ENCODE measurements around the gene CASP3.
"Not testable (repeated sequence)": the region's sequence is repeated elsewhere in the genome, so short reads cannot be mapped to it uniquely, and the experiment has no call there.

Gene CASP3

DNA sequence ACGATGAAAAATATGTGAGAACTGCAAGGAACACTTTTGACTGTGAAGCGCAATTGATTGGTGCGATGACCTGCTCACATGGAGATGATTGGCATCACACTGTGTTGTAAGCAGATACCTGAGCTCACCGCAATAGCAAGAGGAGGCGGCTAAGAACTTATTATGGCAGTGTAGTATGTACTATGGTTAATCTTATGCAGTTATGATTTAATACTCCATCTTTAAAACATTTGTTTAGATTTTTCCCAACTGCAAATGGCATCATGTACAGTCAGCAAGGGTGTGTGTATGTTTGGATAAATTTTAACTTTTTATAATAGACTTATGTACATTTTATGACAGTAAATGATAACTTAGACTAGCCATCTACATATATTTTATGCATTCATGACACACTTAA lies 25.8 kb upstream of the CASP3 start:
- Histone ChIP-seq H3K27me3 (ENCODE audit: insufficient read depth, low read length) (no peaks in the 10 kb centered on the region), H3K4me3 (ENCODE audit: low read length) (no peak overlapping the region), H3K36me3 (ENCODE audit: insufficient read depth, low read length) (peaks cover 28% of the 10 kb centered on the region), H3K9me3 (ENCODE audit: low read length) (peaks cover 6% of the 10 kb centered on the region), H3K4me1 (ENCODE audit: insufficient read depth, low read length) (no peaks in the 10 kb centered on the region), H2AFZ (ENCODE audit: low read depth, low read length) (no peak overlapping the region)

DNA sequence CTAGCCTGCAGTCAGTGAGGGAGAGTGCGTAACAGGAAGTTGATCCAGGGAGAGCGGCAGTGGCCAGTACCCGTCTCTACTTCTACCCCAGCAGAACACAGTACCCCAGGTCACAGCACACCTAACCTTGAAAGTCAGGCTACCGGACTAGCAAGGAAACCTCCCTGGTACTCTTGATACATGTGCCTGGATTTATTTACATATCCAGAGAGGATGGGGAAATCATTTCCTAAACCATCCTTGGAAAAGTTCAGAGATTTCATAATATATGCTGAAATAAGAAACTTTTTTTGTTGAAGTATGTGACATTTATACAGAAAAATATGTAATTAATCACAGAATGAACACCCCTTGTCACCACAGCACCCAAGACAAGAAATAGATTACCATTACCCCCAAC lies 24.8 kb upstream of the CASP3 start:
- Histone ChIP-seq H3K4me3 (ENCODE audit: low read length) (no peak overlapping the region), H3K36me3 (ENCODE audit: insufficient read depth, low read length) (peaks cover 30% of the 10 kb centered on the region), H3K4me1 (ENCODE audit: insufficient read depth, low read length) (no peaks in the 10 kb centered on the region), H3K9me3 (ENCODE audit: low read length) (no peaks in the 10 kb centered on the region), H2AFZ (ENCODE audit: low read depth, low read length) (no peak overlapping the region), H3K27me3 (ENCODE audit: insufficient read depth, low read length) (no peaks in the 10 kb centered on the region)

DNA sequence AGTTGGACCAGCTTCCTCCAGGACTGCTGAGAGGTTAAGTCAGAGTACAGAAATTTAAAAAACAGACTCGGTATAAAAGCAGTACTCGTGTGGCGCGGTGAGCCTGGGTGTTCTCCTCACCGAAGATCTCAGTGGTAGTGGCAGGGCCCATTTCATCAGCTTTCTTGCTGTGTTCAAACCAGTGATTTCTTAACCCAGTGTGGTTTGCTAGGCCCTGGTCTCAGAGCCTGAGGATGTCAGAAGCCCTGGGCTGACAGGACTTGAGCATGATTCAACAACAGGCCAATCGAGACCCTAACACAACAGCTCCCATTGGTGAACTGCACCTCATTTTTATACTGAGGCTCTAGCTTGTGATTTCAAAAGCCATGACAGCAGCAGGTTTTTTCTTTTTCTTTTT lies 23.5 kb upstream of the CASP3 start:
- Histone ChIP-seq H3K9me3 (ENCODE audit: low read length) (no peaks in the 10 kb centered on the region), H3K4me1 (ENCODE audit: insufficient read depth, low read length) (no peaks in the 10 kb centered on the region), H3K4me3 (ENCODE audit: low read length) (no peak overlapping the region), H2AFZ (ENCODE audit: low read depth, low read length) (no peak overlapping the region), H3K36me3 (ENCODE audit: insufficient read depth, low read length) (peaks cover 41% of the 10 kb centered on the region), H3K27me3 (ENCODE audit: insufficient read depth, low read length) (no peaks in the 10 kb centered on the region)

DNA sequence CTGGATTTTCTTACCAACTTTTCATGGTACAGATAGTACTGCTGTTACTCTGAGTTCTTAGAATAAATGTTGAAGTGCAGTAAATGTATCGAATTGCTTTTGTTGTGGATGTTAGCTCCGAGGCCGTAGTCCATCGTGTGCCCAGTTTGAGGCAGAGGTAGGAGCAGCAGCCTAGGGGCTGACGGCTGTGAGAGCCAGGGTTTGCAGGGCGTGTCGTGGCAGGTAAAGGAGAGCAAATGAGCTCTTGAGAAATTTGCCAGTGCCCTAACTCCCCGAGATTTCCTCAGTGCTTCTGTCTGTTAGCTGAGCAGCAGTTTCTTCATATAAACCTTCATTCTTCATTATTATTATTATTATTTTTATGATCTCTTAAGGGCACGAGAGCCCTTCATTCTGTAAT lies 21.9 kb upstream of the CASP3 start:
- Histone ChIP-seq H3K4me1 (ENCODE audit: insufficient read depth, low read length) (no peaks in the 10 kb centered on the region), H3K4me3 (ENCODE audit: low read length) (no peak overlapping the region), H3K9me3 (ENCODE audit: low read length) (no peaks in the 10 kb centered on the region), H3K27me3 (ENCODE audit: insufficient read depth, low read length) (no peaks in the 10 kb centered on the region), H3K36me3 (ENCODE audit: insufficient read depth, low read length) (peaks cover 54% of the 10 kb centered on the region), H2AFZ (ENCODE audit: low read depth, low read length) (no peak overlapping the region)

DNA sequence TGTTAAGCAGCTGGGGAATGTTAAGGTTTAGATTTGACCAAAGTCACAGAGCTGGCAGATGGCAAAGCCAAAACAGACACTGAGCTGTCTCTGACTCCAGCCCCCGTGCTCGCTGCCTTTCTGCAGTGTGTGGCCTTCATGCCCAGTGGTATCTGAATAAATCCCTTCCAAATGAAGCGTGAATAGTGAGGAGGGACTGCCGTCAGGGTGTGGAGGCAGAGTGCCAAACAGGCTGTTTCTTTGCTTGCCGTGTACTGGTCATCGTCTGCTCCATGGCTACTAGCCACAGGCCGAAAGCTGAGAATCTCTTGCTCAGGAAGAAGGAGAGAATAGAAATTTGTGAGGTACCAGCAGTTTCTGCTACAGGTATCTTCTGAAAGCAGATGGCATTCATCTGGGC lies 20.0 kb upstream of the CASP3 start:
- Histone ChIP-seq H3K27me3 (ENCODE audit: insufficient read depth, low read length) (no peaks in the 10 kb centered on the region), H3K4me3 (ENCODE audit: low read length) (no peak overlapping the region), H3K36me3 (ENCODE audit: insufficient read depth, low read length) (peaks cover 52% of the 10 kb centered on the region), H3K9me3 (ENCODE audit: low read length) (no peaks in the 10 kb centered on the region), H3K4me1 (ENCODE audit: insufficient read depth, low read length) (no peaks in the 10 kb centered on the region), H2AFZ (ENCODE audit: low read depth, low read length) (no peak overlapping the region)

DNA sequence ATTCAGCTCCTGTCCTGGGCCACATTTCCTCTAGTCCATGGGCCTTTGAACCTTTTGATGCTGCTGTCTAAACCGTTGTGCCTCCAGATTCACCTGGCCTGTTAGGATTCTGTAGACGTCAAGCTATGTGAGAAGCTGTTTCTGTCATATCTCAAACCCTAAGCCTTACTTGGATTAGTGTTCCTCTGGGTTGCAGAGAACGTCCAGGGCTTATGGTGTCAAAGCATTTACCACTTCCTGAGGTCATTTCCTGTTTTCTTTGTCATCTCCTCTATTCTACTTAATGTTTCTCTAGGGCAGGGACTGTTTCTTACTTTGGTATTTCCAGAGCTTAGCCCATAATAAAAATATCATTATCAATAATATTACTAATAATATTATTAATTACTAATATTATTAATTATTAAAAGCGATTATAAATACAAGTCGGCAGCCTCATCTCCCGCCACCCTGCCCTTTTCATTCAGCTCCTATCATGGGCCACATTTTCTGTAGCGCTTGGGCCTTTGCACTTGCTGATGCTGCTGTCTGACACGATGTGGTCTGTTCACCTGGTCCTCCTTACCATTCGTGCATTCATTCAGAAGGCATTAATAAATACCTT lies 19.4 kb upstream of the CASP3 start:
- H3K36me3 ChIP-seq (ENCODE audit: insufficient read depth, low read length): peaks cover 51% of the 10 kb centered on the region
- no peak overlapping the region for H2AFZ ChIP-seq (ENCODE audit: low read depth, low read length)
- H3K9me3 ChIP-seq (ENCODE audit: low read length): no peaks in the 10 kb centered on the region
- H3K4me3 ChIP-seq (ENCODE audit: low read length): no peak overlapping the region
- no peaks in the 10 kb centered on the region for H3K4me1 ChIP-seq (ENCODE audit: insufficient read depth, low read length)
- no peaks in the 10 kb centered on the region for H3K27me3 ChIP-seq (ENCODE audit: insufficient read depth, low read length)

DNA sequence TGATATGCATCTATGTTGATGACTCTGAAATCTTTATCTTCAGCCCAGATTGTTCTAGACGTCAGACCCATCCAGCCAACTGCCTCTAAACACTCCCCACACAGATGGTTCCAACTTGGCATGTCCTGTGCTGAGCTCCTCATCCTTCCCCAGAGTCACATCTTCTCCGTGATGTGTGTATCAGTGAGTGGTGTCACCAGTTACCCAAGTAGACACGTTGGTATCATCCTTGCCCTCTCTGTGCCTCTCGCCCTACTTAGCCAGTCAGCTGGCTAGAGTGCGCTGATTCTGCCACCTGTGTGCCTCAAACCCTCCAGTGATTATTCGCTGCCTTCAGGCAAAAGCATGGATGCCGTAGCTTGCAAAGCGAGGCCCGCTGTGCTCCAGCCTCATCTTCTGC lies 18.8 kb upstream of the CASP3 start:
- Histone ChIP-seq H3K4me3 (ENCODE audit: low read length) (no peak overlapping the region), H3K36me3 (ENCODE audit: insufficient read depth, low read length) (peaks cover 51% of the 10 kb centered on the region), H2AFZ (ENCODE audit: low read depth, low read length) (no peak overlapping the region), H3K4me1 (ENCODE audit: insufficient read depth, low read length) (no peaks in the 10 kb centered on the region), H3K27me3 (ENCODE audit: insufficient read depth, low read length) (no peaks in the 10 kb centered on the region), H3K9me3 (ENCODE audit: low read length) (no peaks in the 10 kb centered on the region)

DNA sequence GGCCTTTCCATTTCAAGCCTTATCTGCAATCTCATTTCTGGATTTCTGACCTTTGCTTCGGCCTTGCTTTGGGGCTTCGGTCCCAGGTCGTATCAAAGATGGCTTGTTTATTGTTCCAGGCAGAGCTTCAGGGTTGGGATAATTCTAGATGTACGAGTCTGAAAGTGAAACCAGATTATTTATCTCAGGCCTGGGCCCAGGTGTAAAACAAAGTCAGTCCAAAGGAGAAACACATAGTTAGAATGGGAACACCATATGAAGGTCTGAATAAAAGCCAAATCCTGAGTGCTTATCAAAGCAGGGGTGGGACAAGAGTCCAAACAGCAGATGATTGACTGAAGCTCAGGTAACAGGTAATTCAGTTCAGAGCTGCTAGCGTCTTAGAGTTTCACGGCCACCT lies 17.4 kb upstream of the CASP3 start:
- Histone ChIP-seq H2AFZ (ENCODE audit: low read depth, low read length) (no peak overlapping the region), H3K4me1 (ENCODE audit: insufficient read depth, low read length) (no peaks in the 10 kb centered on the region), H3K4me3 (ENCODE audit: low read length) (no peak overlapping the region), H3K36me3 (ENCODE audit: insufficient read depth, low read length) (peaks cover 48% of the 10 kb centered on the region), H3K27me3 (ENCODE audit: insufficient read depth, low read length) (no peaks in the 10 kb centered on the region), H3K9me3 (ENCODE audit: low read length) (no peaks in the 10 kb centered on the region)

DNA sequence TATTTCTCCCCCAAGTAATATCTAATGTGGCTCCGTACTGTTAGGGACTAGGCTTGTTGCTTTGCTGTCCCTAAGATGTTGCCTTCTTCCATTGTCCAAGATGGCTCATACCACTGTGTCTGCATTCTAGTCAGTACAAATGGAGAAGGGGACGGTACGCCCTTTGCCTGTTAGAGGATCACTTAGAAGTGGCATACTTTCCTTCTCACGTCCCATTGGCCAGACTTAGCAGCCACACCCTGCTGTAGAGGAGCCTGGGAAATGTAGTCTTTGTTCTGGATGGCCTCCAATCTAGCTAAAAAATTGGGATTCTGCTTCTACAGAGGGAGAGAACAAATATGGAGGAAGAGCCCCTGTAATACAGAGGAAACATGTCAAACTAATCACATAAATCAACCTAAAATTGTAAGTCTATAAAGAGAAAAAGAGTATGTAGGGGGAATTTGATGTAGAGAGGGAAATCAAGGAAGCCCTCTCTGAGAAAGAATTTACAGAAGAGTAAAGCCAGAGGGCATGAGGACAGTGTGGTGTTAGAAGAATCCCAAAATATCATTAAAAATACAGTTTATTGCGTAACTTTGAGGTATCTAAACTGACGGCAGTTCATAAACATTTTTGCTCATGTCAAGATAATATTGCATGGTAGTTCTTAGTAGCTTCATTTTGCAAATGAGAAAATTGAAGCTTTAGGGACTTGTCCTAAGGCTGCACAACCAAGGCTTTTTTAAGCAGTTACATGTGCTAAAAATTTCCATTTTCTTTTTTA lies 15.4 kb upstream of the CASP3 start:
- H3K9me3 ChIP-seq (ENCODE audit: low read length): no peaks in the 10 kb centered on the region
- no peaks in the 10 kb centered on the region for H3K27me3 ChIP-seq (ENCODE audit: insufficient read depth, low read length)
- H3K4me1 ChIP-seq (ENCODE audit: insufficient read depth, low read length): no peaks in the 10 kb centered on the region
- H2AFZ ChIP-seq (ENCODE audit: low read depth, low read length): no peak overlapping the region
- peaks cover 53% of the 10 kb centered on the region for H3K36me3 ChIP-seq (ENCODE audit: insufficient read depth, low read length)
- no peak overlapping the region for H3K4me3 ChIP-seq (ENCODE audit: low read length)

DNA sequence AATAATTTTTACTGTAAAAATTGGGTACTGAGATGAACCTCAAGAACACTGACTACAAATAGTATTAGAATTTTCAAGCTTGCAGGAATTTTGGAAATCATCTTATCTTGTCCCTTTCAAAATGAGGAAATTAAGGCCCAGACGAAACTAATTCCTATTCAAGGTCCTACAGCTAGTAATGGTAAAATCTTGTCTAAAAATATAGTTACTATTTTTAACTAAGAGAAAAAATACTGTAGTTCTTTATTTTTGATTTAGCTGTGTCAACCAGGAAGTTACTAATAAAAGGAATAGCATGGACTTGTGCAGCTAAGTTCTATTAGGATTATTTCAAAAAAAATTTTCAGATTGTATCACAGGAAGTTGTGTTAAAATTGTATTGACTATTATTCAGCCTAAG lies 13.0 kb upstream of the CASP3 start:
- no peak overlapping the region for H3K4me3 ChIP-seq (ENCODE audit: low read length)
- H3K27me3 ChIP-seq (ENCODE audit: insufficient read depth, low read length): no peaks in the 10 kb centered on the region
- peaks cover 33% of the 10 kb centered on the region for H3K36me3 ChIP-seq (ENCODE audit: insufficient read depth, low read length)
- H3K4me1 ChIP-seq (ENCODE audit: insufficient read depth, low read length): no peaks in the 10 kb centered on the region
- no peak overlapping the region for H2AFZ ChIP-seq (ENCODE audit: low read depth, low read length)
- no peaks in the 10 kb centered on the region for H3K9me3 ChIP-seq (ENCODE audit: low read length)

DNA sequence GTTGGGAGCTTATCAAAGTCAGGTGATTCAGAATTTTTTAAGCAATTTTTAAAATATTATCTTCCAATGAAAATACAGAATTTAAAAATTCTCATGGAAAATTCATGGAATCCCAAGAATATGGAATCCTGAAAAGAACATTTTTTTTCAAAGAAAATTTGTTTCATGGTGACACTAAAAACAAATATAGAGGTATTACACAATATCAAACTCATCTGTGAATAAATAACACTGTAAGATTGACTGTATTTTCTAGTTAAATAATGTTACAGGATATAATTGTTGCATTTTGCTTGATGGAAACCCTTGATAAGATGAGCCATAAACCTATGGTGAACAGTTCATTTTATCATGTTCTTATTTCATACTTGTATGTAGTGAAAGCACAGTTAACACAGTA lies 11.7 kb upstream of the CASP3 start:
- Histone ChIP-seq H3K36me3 (ENCODE audit: insufficient read depth, low read length) (peaks cover 24% of the 10 kb centered on the region), H2AFZ (ENCODE audit: low read depth, low read length) (no peak overlapping the region), H3K9me3 (ENCODE audit: low read length) (no peaks in the 10 kb centered on the region), H3K4me3 (ENCODE audit: low read length) (no peak overlapping the region), H3K4me1 (ENCODE audit: insufficient read depth, low read length) (no peaks in the 10 kb centered on the region), H3K27me3 (ENCODE audit: insufficient read depth, low read length) (no peaks in the 10 kb centered on the region)

DNA sequence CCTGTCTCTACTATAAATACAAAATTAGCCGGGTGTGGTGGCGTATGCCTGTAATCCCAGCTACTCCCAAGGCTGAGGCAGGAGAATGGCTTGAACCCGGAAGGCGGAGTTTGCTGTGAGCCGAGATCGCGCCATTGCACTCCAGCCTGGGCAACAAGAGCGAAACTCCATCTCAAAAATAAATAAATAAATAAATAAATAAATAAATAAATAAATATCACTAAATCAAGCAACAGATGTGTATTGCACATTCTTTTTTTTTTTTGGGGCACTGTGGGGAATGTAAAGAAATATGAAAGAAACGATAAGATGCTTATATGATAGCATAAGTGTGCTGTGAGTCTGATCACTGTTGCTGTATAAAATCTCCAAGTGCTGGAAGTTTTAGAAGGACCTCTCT lies 8.6 kb upstream of the CASP3 start:
- not testable (repeated sequence) for H3K27me3 ChIP-seq (ENCODE audit: insufficient read depth, low read length); H3K4me3 ChIP-seq (ENCODE audit: low read length); H3K4me1 ChIP-seq (ENCODE audit: insufficient read depth, low read length); H3K9me3 ChIP-seq (ENCODE audit: low read length); H2AFZ ChIP-seq (ENCODE audit: low read depth, low read length)
- H3K36me3 ChIP-seq (ENCODE audit: insufficient read depth, low read length): peaks cover 17% of the 10 kb centered on the region

DNA sequence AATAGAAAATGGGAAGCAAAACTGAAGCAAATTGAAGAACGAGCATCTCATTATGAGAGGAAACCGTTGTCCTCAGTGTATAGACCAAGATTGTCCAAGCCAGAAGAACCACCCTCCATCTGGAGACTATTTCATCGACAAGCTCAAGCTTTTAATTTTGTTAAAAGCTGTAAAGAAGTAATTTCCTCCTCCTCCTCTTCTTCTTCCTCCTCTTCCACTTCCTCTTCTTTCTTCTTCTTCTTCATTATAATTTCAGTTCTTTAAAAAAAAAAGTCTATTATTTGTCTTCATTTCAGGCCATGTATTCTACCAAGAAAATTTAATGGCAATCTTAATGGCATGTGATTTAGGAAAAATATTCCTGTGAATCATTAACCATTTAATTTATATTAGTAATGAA lies 7.9 kb upstream of the CASP3 start:
- no peaks in the 10 kb centered on the region for H3K4me1 ChIP-seq (ENCODE audit: insufficient read depth, low read length)
- no peak overlapping the region for H3K4me3 ChIP-seq (ENCODE audit: low read length)
- peaks cover 14% of the 10 kb centered on the region for H3K36me3 ChIP-seq (ENCODE audit: insufficient read depth, low read length)
- H3K9me3 ChIP-seq (ENCODE audit: low read length): no peaks in the 10 kb centered on the region
- no peak overlapping the region for H2AFZ ChIP-seq (ENCODE audit: low read depth, low read length)
- H3K27me3 ChIP-seq (ENCODE audit: insufficient read depth, low read length): no peaks in the 10 kb centered on the region

Data from neuron (in vitro differentiated cells).